Common myeloid progenitor, CD34-positive (primary cell): ENCODE data around the gene BACH2.
A peak's percentile ranks its signal among the peaks of the same experiment; 100 is the strongest.

Experiments
- CTCF ChIA-PET: fragments of 350-600 bp; sonication (Branson Sonifier 250); formaldehyde crosslinking; loops from one replicate; lab custom pipeline; 2021; ENCODE audit warnings: antibody characterized with exemption; lab: Charles Lee
- POLR2A ChIA-PET: fragments of 350-600 bp; sonication (Branson Sonifier 250); formaldehyde crosslinking; loops from one replicate; lab custom pipeline; 2021; ENCODE audit warnings: antibody characterized with exemption; lab: Charles Lee
- DNase-seq, 3 donors: peaks; one replicate each; pipeline versions ENCODE4 v3.0.0 to v3.0.0-alpha.2; 2013
- H3K27ac ChIP-seq, 2 experiments: 1 replicate in 1 of 2; 2 replicates in 1 of 2; pipeline ENCODE4 v1.7.0; 2013; ENCODE audit warnings: inconsistent platforms in 2 of 2, low read length in 2 of 2, mild to moderate bottlenecking in 2 of 2, low read depth in 1 of 2, moderate library complexity in 1 of 2; ENCODE audit not compliant: severe bottlenecking in 2 of 2, insufficient read depth in 1 of 2, poor library complexity in 1 of 2
- H3K27me3 ChIP-seq, 5 experiments: replicated peaks in 2 of 5; 1 replicate in 3 of 5; 2 replicates in 2 of 5; pipeline versions ENCODE4 v1.6.1 to v1.7.0; 2013; ENCODE audit warnings: low read length in 4 of 5, mild to moderate bottlenecking in 2 of 5, moderate library complexity in 2 of 5, inconsistent platforms in 1 of 5; ENCODE audit not compliant: insufficient read depth in 5 of 5, control insufficient read depth in 4 of 5
- H3K36me3 ChIP-seq, 4 experiments: 1 replicate in 2 of 4; 2 replicates in 2 of 4; pipeline versions ENCODE4 v1.6.1 to v1.7.0; 2013; ENCODE audit warnings: low read length in 3 of 4, control low read depth in 1 of 4, mild to moderate bottlenecking in 1 of 4; ENCODE audit not compliant: control insufficient read depth in 4 of 4, insufficient read depth in 4 of 4
- H3K4me1 ChIP-seq, 4 experiments: 1 replicate in 3 of 4; 2 replicates in 1 of 4; pipeline versions ENCODE4 v1.6.1 to v1.7.1; 2013; ENCODE audit warnings: low read length in 3 of 4, mild to moderate bottlenecking in 3 of 4, control low read depth in 1 of 4, inconsistent platforms in 1 of 4, moderate library complexity in 1 of 4; ENCODE audit not compliant: control insufficient read depth in 4 of 4, insufficient read depth in 4 of 4; ENCODE audit errors: control extremely low read depth in 1 of 4
- H3K4me3 ChIP-seq, 7 experiments: 1 replicate in 4 of 7; 2 replicates in 3 of 7; pipeline versions ENCODE4 v1.5.1 to v1.7.0; 2013; ENCODE audit warnings: mild to moderate bottlenecking in 7 of 7, low read length in 6 of 7, moderate library complexity in 6 of 7, inconsistent platforms in 2 of 7, low read depth in 2 of 7, control low read depth in 1 of 7; ENCODE audit not compliant: insufficient read depth in 4 of 7, control insufficient read depth in 1 of 7; ENCODE audit errors: extremely low read depth in 1 of 7
- H3K9me3 ChIP-seq, 5 experiments: 1 replicate in 4 of 5; 2 replicates in 1 of 5; pipeline versions ENCODE4 v1.6.1 to v1.7.1; 2013; ENCODE audit warnings: low read length in 4 of 5, mild to moderate bottlenecking in 2 of 5, inconsistent platforms in 1 of 5, low read depth in 1 of 5, moderate library complexity in 1 of 5; ENCODE audit not compliant: control insufficient read depth in 4 of 5, insufficient read depth in 2 of 5; ENCODE audit errors: control extremely low read depth in 1 of 5
- WGBS: methylation state at CpG from one replicate; pipeline ENCODE4 v1.1.5; 2013; ENCODE audit not compliant: insufficient coverage; 5-methylcytosine and 5-hydroxymethylcytosine counted together

BACH2 gene

DNA sequence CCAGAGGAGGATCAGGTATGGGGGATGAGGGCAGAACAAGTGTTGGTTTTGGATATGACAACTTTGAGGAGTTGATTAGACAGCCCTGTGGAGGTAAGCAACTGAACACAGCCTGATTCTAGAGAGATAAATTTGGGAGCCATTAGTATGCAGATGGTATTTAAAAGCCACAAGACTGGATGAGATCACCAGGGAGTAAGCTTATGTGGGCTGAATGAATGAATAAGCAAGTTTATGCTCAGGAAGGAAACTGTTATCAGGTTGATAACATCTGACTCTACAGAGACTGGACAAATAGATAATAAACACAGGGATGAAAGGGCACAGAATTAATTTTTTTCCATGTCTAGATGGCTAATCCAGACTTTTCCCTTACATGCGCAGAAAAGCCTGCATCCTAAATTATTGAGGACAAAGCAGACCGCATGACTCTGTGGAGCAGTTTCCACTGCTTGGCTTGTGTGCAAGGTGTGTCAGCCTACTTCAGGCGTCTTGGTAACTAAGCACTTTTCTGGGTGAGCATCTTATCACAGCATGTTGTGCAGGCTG is 251.7 kb downstream of the BACH2 start:
- Histone ChIP-seq H3K27me3 (no peaks in the 10 kb centered on the region), H3K9me3 (no peaks in the 10 kb centered on the region), H3K4me1 (peaks cover 12 to 26% (median 22%) of the 10 kb centered on the region in 4 experiments), H3K36me3 (no peaks in the 10 kb centered on the region), H3K4me3 (peak overlapping the region in 2 of 7 experiments; percentile 18 to 30), H3K27ac (no peak overlapping the region)
- ChIA-PET POLR2A (no interaction called here), CTCF (no interaction called here)
- 8% methylated on average over 2 of the region's 3 CpGs for WGBS
- peak; percentile 82 to 97 (median 93) for DNase-seq

DNA sequence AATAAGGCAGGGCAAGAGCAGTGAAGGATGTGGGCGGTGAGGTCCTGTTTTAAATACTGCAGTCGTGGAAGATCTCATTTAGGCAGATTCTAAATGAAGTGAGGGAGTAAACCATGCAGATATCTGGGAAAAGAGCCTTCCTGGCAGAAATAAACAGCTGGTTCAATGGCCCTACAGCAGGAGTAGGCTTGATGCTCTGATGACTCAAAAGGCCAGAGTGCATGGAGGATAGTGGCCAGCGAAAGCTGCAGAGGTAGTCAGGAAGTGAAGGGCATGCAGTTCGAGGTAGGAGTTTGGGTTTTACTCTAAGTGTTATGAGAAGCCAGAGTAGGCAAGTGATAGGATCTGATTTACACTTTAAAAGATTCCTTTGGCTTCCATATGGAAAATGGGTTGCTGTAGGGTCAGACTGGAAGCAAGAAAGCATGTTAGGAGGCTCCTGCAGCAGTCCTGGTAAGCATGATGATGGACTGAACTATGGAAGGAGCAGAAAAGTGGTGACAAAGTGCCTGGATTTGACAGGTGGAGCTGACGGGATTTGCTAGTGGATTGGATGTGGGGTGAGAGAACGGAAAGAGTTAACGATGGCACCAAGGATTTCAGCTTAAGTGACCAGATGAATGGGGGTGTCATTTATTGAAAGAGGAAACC is 252.3 kb downstream of the BACH2 start:
- no peaks in the 10 kb centered on the region for H3K9me3 ChIP-seq
- peak overlapping the region in 1 of 2 experiments; percentile 27 for H3K27ac ChIP-seq
- ChIA-PET CTCF (interaction anchor here (1.3 kb wide), 1 partner anchor 104 kb away, joined by 3 read pairs; no protein-coding TSS in a partner anchor), POLR2A (no interaction called here)
- no peaks in the 10 kb centered on the region for H3K27me3 ChIP-seq
- H3K36me3 ChIP-seq = no peaks in the 10 kb centered on the region
- 61% methylated on average over 7 of the region's 7 CpGs for WGBS
- peak in 1 of 3 donors; percentile 17 for DNase-seq
- H3K4me3 ChIP-seq = peak overlapping the region in 2 of 7 experiments; percentile 18 to 30
- peaks cover 12 to 26% (median 22%) of the 10 kb centered on the region in 4 experiments for H3K4me1 ChIP-seq

- Histone ChIP-seq H3K4me1 (peaks cover 12 to 25% (median 21%) of the 10 kb centered on the region in 4 experiments), H3K27me3 (no peaks in the 10 kb centered on the region), H3K36me3 (no peaks in the 10 kb centered on the region), H3K9me3 (peaks cover 0 to 2% (median 0%) of the 10 kb centered on the region in 5 experiments), H3K4me3 (no peak overlapping the region), H3K27ac (no peak overlapping the region)
- POLR2A ChIA-PET = no interaction called here
- no peak for DNase-seq
- CTCF ChIA-PET = no interaction called here
- WGBS = no CpG with 5 or more reads among the region's 4 CpGs
Measured at GRCh38 chr6:90040931-90041330, 255.7 kb downstream of the BACH2 start.

- ChIA-PET POLR2A (no interaction called here), CTCF (no interaction called here)
- Histone ChIP-seq H3K4me3 (no peak overlapping the region), H3K4me1 (peaks cover 6 to 17% (median 13%) of the 10 kb centered on the region in 4 experiments), H3K27ac (no peak overlapping the region), H3K36me3 (no peaks in the 10 kb centered on the region), H3K9me3 (peaks cover 0 to 2% (median 0%) of the 10 kb centered on the region in 5 experiments), H3K27me3 (no peaks in the 10 kb centered on the region)
- DNase-seq = no peak
- no CpG with 5 or more reads among the region's 2 CpGs for WGBS
Measured at GRCh38 chr6:90039911-90040310, 256.7 kb downstream of the BACH2 start.

DNA sequence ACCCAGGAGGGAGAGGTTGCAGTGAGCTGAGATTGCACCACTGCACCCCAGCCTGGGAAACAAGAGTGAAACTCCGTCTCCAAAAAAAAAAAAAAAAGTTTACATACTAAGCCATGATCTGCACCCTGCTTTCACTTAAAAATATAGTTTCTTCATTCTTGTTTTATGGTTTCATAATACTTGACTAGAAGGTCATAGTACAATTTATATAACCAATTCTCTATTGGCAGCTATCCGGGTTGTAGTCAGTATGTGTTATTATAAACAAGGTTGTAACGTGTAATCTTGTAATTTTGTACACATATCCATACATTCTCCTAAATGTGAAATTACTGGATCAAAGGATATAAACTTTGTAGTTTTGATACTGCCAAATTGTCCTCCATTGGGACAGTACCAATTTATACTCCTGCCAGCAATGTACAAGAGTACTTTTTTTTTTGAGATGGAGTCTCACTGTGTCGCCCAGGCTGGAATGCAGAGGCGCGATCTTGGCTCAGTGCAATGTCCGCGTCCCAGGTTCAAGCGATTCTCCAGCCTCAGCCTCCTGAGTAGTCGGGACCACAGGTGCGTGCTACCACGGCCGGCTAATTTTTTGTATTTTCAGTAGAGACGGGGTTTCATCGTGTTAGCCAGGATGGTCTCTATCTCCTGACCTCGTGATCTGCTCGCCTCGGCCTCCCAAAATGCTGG is 257.5 kb downstream of the BACH2 start:
- H3K27ac ChIP-seq = no peak overlapping the region
- ChIA-PET CTCF (no interaction called here), POLR2A (no interaction called here)
- H3K36me3 ChIP-seq = no peaks in the 10 kb centered on the region
- WGBS = 100% methylated on average over 10 of the region's 18 CpGs
- H3K4me1 ChIP-seq = peaks cover under 1 to 9% (median 5%) of the 10 kb centered on the region in 4 experiments
- no peak for DNase-seq
- peaks cover 0 to 2% (median 0%) of the 10 kb centered on the region in 5 experiments for H3K9me3 ChIP-seq
- no peaks in the 10 kb centered on the region for H3K27me3 ChIP-seq
- H3K4me3 ChIP-seq = no peak overlapping the region

DNA sequence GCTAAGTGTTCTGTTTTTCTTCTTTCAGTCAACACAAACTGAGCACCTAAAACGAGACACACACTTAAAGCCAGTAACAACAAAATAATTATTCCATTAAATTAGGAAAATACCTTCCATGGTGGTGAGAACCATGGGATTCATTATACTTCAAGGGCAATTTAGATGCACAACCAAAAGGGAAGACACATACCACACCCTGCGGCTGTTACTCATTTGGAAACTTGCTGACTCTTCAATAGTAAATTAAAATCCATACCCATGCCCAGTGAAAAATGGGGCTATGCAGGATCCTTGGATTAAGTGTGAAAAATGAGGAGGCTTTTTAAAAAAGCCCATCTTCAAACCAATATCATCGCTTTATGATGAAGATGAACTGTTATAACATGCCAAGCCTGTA is 259.7 kb downstream of the BACH2 start:
- no peaks in the 10 kb centered on the region for H3K4me1 ChIP-seq
- ChIA-PET POLR2A (no interaction called here), CTCF (interaction anchor here (0.6 to 1.2 kb wide), 2 partner anchors 11 kb away, joined by 3 to 4 read pairs; no protein-coding TSS in a partner anchor)
- H3K9me3 ChIP-seq = peaks cover 0 to 2% (median 0%) of the 10 kb centered on the region in 5 experiments
- no peak for DNase-seq
- H3K27me3 ChIP-seq = no peaks in the 10 kb centered on the region
- H3K36me3 ChIP-seq = no peaks in the 10 kb centered on the region
- H3K4me3 ChIP-seq = no peak overlapping the region
- WGBS = no CpG with 5 or more reads among the region's 3 CpGs
- H3K27ac ChIP-seq = no peak overlapping the region
